Transverse colon (tissue), 3 donors: Measurements from ENCODE around the gene ARHGEF4.

Experiments
- CTCF ChIP-seq, 5 experiments: fragments of 200-600 bp in 3 of 5; fragments of 450-650 bp in 2 of 5; sonication (generic) in 3 of 5; IDR thresholded peaks; 1 replicate in 2 of 5; 2 replicates in 3 of 5; pipeline ENCODE4 v1.5.1; 2016 to 2017; ENCODE audit warnings: antibody characterized with exemption in 5 of 5, inconsistent platforms in 3 of 5, mild to moderate bottlenecking in 2 of 5, moderate library complexity in 1 of 5
- EP300 ChIP-seq: sonication (generic); formaldehyde crosslinking; IDR thresholded peaks from one replicate; pipeline ENCODE4 v1.6.1; 2017; ENCODE audit warnings: antibody characterized with exemption, low read depth
- POLR2A ChIP-seq: fragments of 450-650 bp; IDR thresholded peaks from one replicate; pipeline ENCODE4 v1.6.1; 2016; ENCODE audit warnings: antibody characterized with exemption, mild to moderate bottlenecking, moderate library complexity

GRCh38 chr2:130810490-130810889, 26.2 kb upstream of the ARHGEF4 start:
- no peak for TF ChIP-seq CTCF (IDR thresholded peaks at IDR 0.05)
- no peak for TF ChIP-seq POLR2A
- TF ChIP-seq EP300 = no peak
